Jurkat, Clone E6-1 (cell line): Measurements from ENCODE around the gene KCNB1.
"Not testable (repeated sequence)": the region's sequence is repeated elsewhere in the genome, so short reads cannot be mapped to it uniquely, and the experiment has no call there.

ENCODE experiments used
- DNase-seq: peaks from one replicate; pipeline ENCODE4 v3.0.0-alpha.2; 2011; ENCODE audit warnings: low read depth, low spot score
- H3K4me3 ChIP-seq: 2 replicates; pipeline ENCODE4 v1.5.1; 2011; ENCODE audit warnings: mild to moderate bottlenecking, low read length, control low read depth, moderate library complexity

Gene KCNB1

DNA sequence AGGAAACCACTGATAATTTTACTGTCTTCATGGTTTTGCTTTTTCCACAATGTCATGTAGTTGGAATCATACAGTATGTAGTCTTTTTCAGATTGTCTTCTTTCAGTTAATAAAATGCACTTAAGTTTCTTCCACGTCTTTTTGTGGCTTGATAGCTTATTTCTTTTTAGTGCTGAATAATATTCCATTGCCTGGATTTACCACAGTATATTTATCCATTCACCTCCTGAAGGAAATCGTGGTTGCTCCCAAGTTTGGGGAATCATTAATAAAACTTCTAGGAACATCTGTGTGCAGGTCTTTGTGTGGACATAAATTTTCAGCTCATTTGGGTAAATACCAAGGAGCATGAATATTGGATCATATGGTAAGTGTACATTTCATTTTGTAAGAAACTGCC, 165.8 kb downstream of the KCNB1 start:
- no peak for DNase-seq
- no peak overlapping the region for H3K4me3 ChIP-seq

DNA sequence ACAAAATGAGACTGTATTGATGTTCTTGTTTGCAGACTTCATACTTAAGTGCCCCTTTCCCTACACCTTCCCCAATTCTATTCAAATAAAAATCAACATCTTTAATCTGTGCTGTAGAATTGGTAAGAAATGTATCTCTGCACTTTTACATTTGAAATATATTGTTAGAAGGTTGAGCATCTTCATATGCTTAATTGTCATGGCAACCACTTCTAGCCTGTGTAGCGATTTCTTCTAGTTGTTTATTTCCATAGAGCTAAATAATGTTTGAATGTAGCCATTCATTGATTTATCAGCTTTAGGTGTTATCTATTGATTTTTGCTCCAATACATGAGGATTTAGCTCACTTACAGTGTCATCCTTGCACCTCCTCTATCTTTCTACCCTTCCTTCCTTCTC, 166.9 kb downstream of the KCNB1 start:
- no peak for DNase-seq
- H3K4me3 ChIP-seq: no peak overlapping the region

DNA sequence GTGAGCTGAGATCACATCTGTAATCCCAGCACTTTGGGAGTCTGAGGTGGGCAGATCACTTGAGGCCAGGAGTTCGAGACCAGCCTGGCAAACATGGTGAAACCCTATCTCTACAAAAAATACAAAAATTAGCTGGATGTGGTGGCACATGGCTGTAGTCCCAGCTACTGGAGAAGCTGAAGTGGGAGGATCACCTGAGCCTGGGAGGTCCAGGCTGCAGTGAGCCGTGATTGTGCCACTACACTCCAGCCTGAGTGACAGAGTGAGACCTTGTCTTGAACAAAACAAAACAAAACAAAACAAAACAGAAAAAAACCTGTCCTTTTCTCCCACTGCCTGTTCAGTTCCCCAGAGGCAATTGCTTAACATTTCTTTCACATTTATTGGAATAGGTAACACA, 168.4 kb downstream of the KCNB1 start:
- not testable (repeated sequence) for H3K4me3 ChIP-seq, DNase-seq
